Left lung (tissue), 10 donors: ENCODE results near the gene SOBP. TPM values are rescaled to one million over a fixed set of nuclear protein-coding genes. Genes with fewer than 3 reads are reported as not detected.

ENCODE experiments used
- ATAC-seq: fragments of 200-7000 bp; cut with Tn5 transposase; one replicate; pipeline ENCODE4 v1.9.1; 2020; ENCODE audit warnings: moderate library complexity
- DNase-seq, 4 donors: peaks; one replicate each; pipeline ENCODE4 v3.0.0-alpha.2; 2013 to 2020
- H3K27ac ChIP-seq, 2 donors: fragments of 200-600 bp; sonication (generic) in 1 of 2; one replicate each; pipeline versions ENCODE4 v1.5.0 to v1.8.0; 2020 to 2021
- H3K27me3 ChIP-seq, 2 donors: fragments of 200-600 bp; sonication (generic) in 1 of 2; one replicate each; pipeline versions ENCODE4 v1.5.0 to v1.8.0; 2020 to 2021
- H3K36me3 ChIP-seq, 2 donors: fragments of 200-600 bp; sonication (generic) in 1 of 2; one replicate each; pipeline versions ENCODE4 v1.5.0 to v1.8.0; 2020 to 2021
- H3K4me1 ChIP-seq, 2 donors: fragments of 200-600 bp; one replicate each; pipeline ENCODE4 v1.8.0; 2021
- H3K4me3 ChIP-seq, 2 donors: fragments of 200-600 bp; sonication (generic) in 1 of 2; one replicate each; pipeline versions ENCODE4 v1.5.0 to v1.8.0; 2020 to 2021; ENCODE audit warnings: mild to moderate bottlenecking in 1 of 2
- H3K9me3 ChIP-seq, 2 donors: fragments of 200-600 bp; sonication (generic) in 1 of 2; one replicate each; pipeline versions ENCODE4 v1.5.0 to v1.8.0; 2020 to 2021
- intact Hi-C, 2 donors: fragments of 100-400 bp; cut with DNase I; formaldehyde crosslinking; loops; one replicate each; pipeline versions ENCODE4 v1.11.2 to v1.14.2; 2022
- polyA plus RNA-seq, 6 donors: library from polyadenylated mRNA; unstranded; fragments of 120-200 nt; gene quantifications; one replicate each; pipeline ENCODE4 v1.2.1, GENCODE V29; 2013; ENCODE audit not compliant: insufficient read length in 6 of 6
- total RNA-seq, 2 donors: library from RNA; stranded (reverse); fragmentation: NEBNext Ultra II Directional; extraction: Animal tissue kit (Norgen Biotek cat#: 25700); gene quantifications; one replicate each; pipeline ENCODE4 v1.2.1, GENCODE V29; 2021
- TF ChIP-seq, protein P1 (sequence below), 2 donors: fragments of 200-600 bp; sonication (generic) in 1 of 2; IDR thresholded peaks; one replicate each; pipeline versions ENCODE4 v1.5.0 to v1.8.0; 2021; ENCODE audit warnings: antibody characterized with exemption in 2 of 2
- donor health status: DM: no; HTN: yes; CAD: no.
- donor health status: DM: no; HTN: no; CAD: no.

The SOBP gene
- total and polyA plus RNA-seq, 8 donors, result 6.5 to 11.1 (median 8.1) TPM

DNA sequence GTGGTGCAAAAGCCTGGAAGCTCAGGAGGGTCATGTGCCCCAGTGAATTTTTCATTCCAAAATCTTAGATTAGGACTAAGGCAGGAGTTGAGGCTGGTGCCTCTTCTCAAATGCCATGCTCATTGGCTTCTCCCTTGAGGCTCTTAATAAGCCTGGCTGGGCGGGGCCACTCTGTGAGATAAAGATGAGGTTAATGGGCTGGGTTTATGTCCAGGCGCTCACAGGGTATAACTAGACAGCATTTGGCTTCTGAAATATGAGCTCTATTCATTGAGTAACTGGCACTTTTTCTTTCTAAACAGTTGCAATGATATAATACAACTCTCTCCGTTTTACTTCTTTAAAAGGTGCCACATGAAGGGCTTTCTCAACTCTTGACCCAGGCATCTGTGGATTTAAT lies 177.9 kb downstream of the SOBP start:
- Histone ChIP-seq H3K27me3 (no peaks in the 10 kb centered on the region), H3K4me3 (no peak overlapping the region), H3K36me3 (no peaks in the 10 kb centered on the region), H3K4me1 (peaks cover 5 to 15% of the 10 kb centered on the region in 2 donors), H3K27ac (no peak overlapping the region), H3K9me3 (no peaks in the 10 kb centered on the region)
- ATAC-seq (no peak), DNase-seq (no peak)
- TF ChIP-seq, protein P1, sequence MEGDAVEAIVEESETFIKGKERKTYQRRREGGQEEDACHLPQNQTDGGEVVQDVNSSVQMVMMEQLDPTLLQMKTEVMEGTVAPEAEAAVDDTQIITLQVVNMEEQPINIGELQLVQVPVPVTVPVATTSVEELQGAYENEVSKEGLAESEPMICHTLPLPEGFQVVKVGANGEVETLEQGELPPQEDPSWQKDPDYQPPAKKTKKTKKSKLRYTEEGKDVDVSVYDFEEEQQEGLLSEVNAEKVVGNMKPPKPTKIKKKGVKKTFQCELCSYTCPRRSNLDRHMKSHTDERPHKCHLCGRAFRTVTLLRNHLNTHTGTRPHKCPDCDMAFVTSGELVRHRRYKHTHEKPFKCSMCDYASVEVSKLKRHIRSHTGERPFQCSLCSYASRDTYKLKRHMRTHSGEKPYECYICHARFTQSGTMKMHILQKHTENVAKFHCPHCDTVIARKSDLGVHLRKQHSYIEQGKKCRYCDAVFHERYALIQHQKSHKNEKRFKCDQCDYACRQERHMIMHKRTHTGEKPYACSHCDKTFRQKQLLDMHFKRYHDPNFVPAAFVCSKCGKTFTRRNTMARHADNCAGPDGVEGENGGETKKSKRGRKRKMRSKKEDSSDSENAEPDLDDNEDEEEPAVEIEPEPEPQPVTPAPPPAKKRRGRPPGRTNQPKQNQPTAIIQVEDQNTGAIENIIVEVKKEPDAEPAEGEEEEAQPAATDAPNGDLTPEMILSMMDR (IDR thresholded peaks at IDR 0.05), result no peak
- intact Hi-C loops, result no loop called here

DNA sequence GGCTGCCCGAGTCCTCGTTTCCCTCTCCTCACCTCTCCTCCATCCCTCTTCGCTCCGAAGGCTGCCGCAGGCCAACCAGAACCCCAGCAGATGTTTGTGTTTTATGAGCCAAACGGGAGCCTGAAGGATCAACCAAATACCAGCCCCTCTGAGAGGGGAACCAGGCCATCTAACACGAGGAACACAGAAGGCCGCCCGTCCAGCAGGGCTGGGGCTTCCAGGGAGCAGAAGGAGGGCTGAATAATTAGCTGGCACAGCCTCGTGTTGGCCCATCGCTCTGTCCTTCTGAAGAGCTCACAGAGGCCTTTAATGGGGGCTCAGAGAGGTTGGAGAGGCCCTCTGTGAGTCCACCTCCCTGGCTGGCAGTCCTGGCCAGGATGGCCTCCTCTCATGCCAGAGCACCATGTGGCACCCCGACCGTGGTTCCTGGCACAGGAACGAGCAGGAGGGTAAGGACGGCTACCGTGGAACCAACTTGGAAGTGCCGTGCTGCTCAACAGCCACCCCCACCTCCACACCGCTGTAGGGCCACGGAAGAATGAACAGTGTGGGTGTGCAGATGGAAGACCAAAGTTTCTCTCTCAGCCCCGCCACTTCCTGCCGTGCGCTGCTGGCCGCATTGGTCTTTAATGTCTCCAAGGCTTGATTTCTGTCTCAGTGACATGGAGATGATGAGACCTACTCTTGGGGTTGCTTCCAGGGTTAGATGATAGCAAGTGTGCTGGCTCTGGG lies 179.0 kb downstream of the SOBP start:
- Histone ChIP-seq H3K4me3 (no peak overlapping the region), H3K9me3 (no peaks in the 10 kb centered on the region), H3K4me1 (peaks cover 5 to 15% of the 10 kb centered on the region in 2 donors), H3K27me3 (no peaks in the 10 kb centered on the region), H3K27ac (no peak overlapping the region), H3K36me3 (no peaks in the 10 kb centered on the region)
- intact Hi-C loops, result no loop called here
- no peak for ATAC-seq
- TF ChIP-seq, protein P1 (IDR thresholded peaks at IDR 0.05), result no peak
- no peak for DNase-seq

DNA sequence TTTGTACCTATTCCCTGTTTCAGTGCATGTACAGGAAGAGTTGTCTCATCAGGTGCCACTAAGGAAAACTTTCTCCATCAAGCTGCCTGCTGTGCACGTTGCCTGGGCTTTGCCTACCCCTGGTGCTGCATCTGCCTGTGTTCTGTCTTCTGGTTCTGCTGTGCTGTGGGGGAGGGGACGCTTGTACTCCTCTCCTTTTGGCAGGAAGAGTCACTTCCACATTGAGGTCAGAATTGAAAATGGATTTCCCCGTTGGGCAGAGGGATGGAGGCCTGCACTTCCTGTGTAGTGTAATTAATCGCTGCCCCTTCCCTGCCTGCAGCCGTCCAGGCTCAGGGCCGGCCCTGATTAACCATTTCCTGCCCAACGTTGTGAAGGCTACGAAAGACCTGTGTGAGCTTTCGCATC lies 180.9 kb downstream of the SOBP start:
- intact Hi-C loops, result loop anchor here in 1 of 2 donors (10.0 kb wide), 1 partner anchor 174 kb away; no protein-coding TSS in a partner anchor
- H3K27ac ChIP-seq, result peak overlapping the region in 1 of 2 donors; percentile 13
- no peaks in the 10 kb centered on the region for H3K36me3 ChIP-seq
- DNase-seq (peak in 2 of 4 donors; percentile 60 to 75), ATAC-seq (peak; percentile 33)
- no peaks in the 10 kb centered on the region for H3K9me3 ChIP-seq
- no peaks in the 10 kb centered on the region for H3K27me3 ChIP-seq
- H3K4me3 ChIP-seq, result no peak overlapping the region
- TF ChIP-seq, protein P1 (IDR thresholded peaks at IDR 0.05), result no peak
- peaks cover 5 to 25% of the 10 kb centered on the region in 2 donors for H3K4me1 ChIP-seq

DNA sequence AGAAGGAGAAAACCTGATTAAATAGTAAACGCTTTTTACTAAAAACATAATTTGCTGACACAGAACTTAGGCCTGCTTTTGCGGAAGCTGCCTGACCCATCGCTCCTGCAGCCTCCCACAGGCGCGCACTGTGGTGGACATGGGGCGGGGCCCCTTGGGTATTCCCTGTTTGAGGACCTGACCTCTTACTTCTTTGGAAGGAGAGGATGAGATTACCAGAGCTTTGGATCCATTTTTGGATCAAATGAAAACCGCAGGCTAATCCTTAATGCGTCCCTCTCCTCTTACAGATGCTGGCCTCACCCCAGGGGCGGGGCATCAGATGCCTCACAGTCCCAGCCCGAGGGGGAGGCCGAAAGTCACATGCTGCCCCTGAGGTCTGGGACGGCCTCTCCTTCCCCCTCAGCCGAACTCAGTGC lies 183.2 kb downstream of the SOBP start:
- Histone ChIP-seq H3K4me1 (peaks cover 5 to 25% of the 10 kb centered on the region in 2 donors), H3K36me3 (no peaks in the 10 kb centered on the region), H3K27me3 (no peaks in the 10 kb centered on the region), H3K27ac (no peak overlapping the region), H3K9me3 (no peaks in the 10 kb centered on the region), H3K4me3 (no peak overlapping the region)
- ATAC-seq (no peak), DNase-seq (no peak)
- intact Hi-C loops, result loop anchor here in 1 of 2 donors (10.0 kb wide), 1 partner anchor 172 kb away; no protein-coding TSS in a partner anchor
- TF ChIP-seq, protein P1 (IDR thresholded peaks at IDR 0.05), result no peak

DNA sequence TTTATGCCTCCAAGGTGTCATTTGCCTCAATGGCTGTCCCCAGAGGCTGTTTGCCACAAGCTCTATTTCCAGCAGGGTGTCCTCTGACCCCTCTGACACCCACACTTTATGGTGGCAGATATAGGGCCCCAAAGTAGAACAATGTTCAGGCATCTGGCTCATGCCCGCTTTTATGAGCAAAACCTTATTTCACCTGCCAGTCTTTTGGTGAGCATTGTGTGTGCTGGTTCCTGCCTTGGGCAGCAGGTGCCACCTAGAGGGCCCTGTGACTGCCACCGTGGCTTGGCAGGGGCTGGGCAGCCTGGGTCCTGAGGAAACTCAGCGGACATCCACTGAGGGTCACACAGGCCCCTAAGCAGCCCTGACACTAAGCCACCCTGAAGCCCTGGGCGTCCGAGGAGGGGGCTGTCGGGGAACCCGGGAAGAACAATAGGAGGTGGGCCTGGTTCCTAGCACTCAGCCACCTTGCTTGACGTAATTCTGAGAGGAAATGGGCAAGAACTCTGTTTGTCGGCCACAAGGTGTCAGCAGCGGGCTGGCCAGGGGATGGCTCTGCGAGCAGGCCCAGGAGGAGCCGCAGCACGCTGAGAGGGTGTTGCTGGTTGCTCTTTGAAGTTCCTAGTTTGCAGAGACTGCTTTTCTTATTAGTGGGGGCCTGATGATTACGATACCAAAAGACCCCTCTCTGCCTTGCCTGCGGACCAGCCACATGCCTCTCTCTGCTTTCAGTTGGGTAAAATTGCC lies 185.2 kb downstream of the SOBP start:
- peak; percentile 99 for ATAC-seq
- Histone ChIP-seq H3K4me3 (no peak overlapping the region), H3K4me1 (peaks cover 5 to 25% of the 10 kb centered on the region in 2 donors), H3K36me3 (no peaks in the 10 kb centered on the region), H3K27me3 (no peaks in the 10 kb centered on the region), H3K9me3 (no peaks in the 10 kb centered on the region), H3K27ac (no peak overlapping the region)
- intact Hi-C loops, result loop anchor here in 1 of 2 donors (10.0 kb wide), 1 partner anchor 170 kb away; no protein-coding TSS in a partner anchor
- peak; percentile 76 to 94 (median 90) for DNase-seq
- TF ChIP-seq, protein P1 (IDR thresholded peaks at IDR 0.05), result peak; percentile 71 to 81
